Measurements from ENCODE around the gene CFAP70. TPM values are rescaled to one million over a fixed set of nuclear protein-coding genes. Genes with fewer than 3 reads are reported as not detected.

The CFAP70 gene
- total RNA-seq, 2 donors from 2014 or later = 0.71 to 1.1 TPM

GRCh38 chr10:73219384-73219783, 139.3 kb downstream of the CFAP70 start:
- DNase-seq (ENCODE audit: low spot score) = no peak
- no peak overlapping the region for H3K4me3 ChIP-seq
- TF ChIP-seq, protein P1, sequence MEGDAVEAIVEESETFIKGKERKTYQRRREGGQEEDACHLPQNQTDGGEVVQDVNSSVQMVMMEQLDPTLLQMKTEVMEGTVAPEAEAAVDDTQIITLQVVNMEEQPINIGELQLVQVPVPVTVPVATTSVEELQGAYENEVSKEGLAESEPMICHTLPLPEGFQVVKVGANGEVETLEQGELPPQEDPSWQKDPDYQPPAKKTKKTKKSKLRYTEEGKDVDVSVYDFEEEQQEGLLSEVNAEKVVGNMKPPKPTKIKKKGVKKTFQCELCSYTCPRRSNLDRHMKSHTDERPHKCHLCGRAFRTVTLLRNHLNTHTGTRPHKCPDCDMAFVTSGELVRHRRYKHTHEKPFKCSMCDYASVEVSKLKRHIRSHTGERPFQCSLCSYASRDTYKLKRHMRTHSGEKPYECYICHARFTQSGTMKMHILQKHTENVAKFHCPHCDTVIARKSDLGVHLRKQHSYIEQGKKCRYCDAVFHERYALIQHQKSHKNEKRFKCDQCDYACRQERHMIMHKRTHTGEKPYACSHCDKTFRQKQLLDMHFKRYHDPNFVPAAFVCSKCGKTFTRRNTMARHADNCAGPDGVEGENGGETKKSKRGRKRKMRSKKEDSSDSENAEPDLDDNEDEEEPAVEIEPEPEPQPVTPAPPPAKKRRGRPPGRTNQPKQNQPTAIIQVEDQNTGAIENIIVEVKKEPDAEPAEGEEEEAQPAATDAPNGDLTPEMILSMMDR (IDR thresholded peaks at IDR 0.05) = no peak
- H3K4me1 ChIP-seq = peaks cover 0 to 3% of the 10 kb centered on the region in 2 donors
- no peaks in the 10 kb centered on the region for H3K9me3 ChIP-seq
- H3K27ac ChIP-seq = no peak overlapping the region
- peaks cover 20% of the 10 kb centered on the region for H3K36me3 ChIP-seq
- no peaks in the 10 kb centered on the region for H3K27me3 ChIP-seq

GRCh38 chr10:73218431-73219191, 140.1 kb downstream of the CFAP70 start:
- peaks cover 0 to 3% of the 10 kb centered on the region in 2 donors for H3K4me1 ChIP-seq
- TF ChIP-seq, protein P1 (IDR thresholded peaks at IDR 0.05) = peak in 1 of 2 donors; percentile 12
- H3K9me3 ChIP-seq = no peaks in the 10 kb centered on the region
- no peak for DNase-seq (ENCODE audit: low spot score)
- H3K36me3 ChIP-seq = peaks cover 20% of the 10 kb centered on the region
- H3K4me3 ChIP-seq = no peak overlapping the region
- H3K27me3 ChIP-seq = no peaks in the 10 kb centered on the region
- no peak overlapping the region for H3K27ac ChIP-seq

DNA sequence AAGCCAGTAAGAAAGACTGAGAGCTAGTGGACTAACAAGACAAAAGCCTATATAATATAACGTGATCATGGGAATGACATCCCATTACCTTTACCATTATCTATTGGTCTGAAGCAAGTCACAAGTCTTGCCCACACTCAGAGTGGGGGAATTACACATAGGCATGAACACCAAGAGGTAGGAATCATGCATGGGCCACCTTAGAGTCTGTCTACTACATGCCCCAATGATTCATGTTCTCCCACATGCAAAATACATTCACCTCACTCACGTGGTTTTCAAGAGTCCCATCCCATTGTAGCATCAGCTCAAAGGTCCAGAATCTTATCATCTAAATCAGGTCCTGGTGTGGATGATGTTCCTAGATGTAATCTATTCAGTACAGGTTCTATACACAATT, 141.0 kb downstream of the CFAP70 start:
- no peak for DNase-seq (ENCODE audit: low spot score)
- Histone ChIP-seq H3K27me3 (no peaks in the 10 kb centered on the region), H3K36me3 (peaks cover 20% of the 10 kb centered on the region), H3K4me3 (no peak overlapping the region), H3K27ac (no peak overlapping the region), H3K9me3 (no peaks in the 10 kb centered on the region), H3K4me1 (peaks cover 0 to 3% of the 10 kb centered on the region in 2 donors)
- TF ChIP-seq, protein P1 (IDR thresholded peaks at IDR 0.05) = no peak

DNA sequence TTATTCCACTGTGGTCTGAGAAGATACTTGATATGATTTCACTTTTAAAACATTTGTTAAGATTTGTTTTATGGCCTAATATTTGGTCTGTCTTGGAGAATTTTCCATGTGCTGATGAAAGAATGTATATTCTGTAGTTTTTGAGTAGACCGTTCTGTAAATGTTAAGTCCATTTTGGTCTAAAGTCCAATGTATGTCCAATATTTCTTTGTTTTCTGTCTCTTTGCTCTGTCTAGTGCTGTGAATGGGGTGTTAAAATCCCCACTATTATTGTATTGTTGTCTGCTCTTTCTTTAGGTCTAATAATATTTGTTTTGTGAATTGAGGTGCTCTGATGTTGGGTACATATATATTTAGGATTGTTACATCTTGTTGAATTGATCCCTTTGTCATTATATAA, 142.9 kb downstream of the CFAP70 start:
- Histone ChIP-seq H3K4me3 (no peak overlapping the region), H3K36me3 (peaks cover 32% of the 10 kb centered on the region), H3K27me3 (no peaks in the 10 kb centered on the region), H3K4me1 (peaks cover 0 to 3% of the 10 kb centered on the region in 2 donors), H3K9me3 (no peaks in the 10 kb centered on the region), H3K27ac (no peak overlapping the region)
- DNase-seq (ENCODE audit: low spot score) = no peak
- TF ChIP-seq, protein P1 (IDR thresholded peaks at IDR 0.05) = no peak

DNA sequence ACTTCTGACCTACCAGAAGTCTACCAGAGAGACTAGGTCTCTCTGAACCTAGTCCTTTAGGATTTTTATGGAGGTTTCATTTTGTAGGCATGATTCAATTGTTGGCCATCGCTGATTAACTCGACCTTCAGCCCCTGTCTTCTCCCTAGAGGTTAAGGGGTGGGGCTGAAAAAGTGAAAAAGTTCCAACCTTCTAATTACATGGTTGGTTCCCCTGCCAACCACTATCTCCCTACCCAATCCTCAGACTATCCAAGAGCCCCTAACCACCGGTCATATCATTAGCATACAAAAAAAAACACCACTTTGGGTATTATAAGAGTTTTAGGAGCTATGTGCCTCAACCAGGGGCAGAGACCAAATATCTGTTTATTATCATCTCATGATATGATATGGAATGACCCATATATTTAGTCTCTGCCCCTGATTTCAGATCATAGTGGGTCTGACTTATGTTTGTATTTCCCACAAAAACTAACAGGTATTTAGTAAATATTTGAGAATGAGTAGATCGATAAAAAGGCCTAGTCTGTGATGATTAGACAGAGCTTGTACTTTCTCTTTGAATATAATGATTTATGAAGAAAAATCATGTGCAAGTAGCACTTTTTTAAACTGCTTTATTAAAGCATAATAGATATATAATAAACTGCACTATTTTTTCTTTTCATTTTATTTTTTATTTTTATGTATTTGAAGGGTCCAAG, 147.4 kb downstream of the CFAP70 start:
- Histone ChIP-seq H3K4me3 (no peak overlapping the region), H3K36me3 (peaks cover 23% of the 10 kb centered on the region), H3K27ac (no peak overlapping the region), H3K4me1 (no peaks in the 10 kb centered on the region), H3K9me3 (no peaks in the 10 kb centered on the region), H3K27me3 (no peaks in the 10 kb centered on the region)
- DNase-seq (ENCODE audit: low spot score) = no peak
- TF ChIP-seq, protein P1 (IDR thresholded peaks at IDR 0.05) = no peak
